ENCODE data around the gene NCSTN. TPM values are rescaled to one million over a fixed set of nuclear protein-coding genes. Genes with fewer than 3 reads are reported as not detected.

Gene NCSTN
- total and polyA plus RNA-seq, 10 of the 15 experiments (the other 5 are each of a cell fraction or from before 2014, with no cell fraction given) = 33.3 to 88.2 (median 60.4) TPM

DNA sequence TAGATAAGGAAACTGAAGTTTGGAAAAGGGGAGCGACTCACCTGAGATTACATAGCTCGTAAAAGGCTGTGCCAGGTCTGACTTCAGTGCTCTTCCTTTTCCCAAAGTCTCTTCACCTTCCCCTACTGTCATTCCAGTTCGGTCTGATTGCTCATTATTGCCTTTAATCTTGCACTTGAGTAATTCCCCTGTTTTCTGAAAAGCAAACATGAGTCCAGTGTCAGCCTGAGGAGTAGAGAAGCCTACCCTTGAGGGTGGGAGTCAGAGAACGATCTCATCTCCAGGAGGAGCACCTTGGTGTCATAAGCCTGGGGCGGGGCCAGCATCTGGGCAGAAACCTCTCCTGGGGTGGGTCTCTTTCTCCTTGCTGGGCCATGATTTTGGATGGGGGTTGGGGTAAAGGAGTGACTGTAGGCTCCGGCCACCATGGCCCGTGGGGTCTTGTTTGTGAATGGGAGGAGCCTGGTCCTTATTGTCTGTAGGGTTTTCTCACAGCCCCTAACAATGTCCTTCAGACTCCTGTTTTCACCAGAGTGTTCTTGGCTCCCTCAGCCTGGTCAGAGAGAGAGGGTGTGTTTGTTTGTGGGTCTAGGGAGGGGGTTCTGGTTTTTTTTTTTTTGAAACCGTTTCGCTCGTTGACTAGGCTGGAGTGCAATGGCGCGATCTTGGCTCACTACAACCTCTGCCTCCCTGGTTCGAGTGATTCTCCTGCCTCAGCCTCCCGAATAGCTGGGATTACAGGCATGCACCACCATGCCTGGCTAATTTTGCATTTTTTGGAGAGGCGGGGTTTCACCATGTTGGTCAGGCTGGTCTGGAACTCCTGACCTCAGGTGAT is 63.2 kb downstream of the NCSTN start:
- no peak overlapping the region for H3K4me3 ChIP-seq
- DNase-seq (ENCODE audit: low read depth, low spot score) (no peak), ATAC-seq (no peak), FAIRE-seq (no peak)
- ChIA-PET RAD21 (ENCODE audit: unreplicated experiment) (no interaction called here), POLR2A (no interaction called here), CTCF (no interaction called here), SMC1A (ENCODE audit: uncharacterized antibody, unreplicated experiment) (no interaction called here)
- TF ChIP-seq, protein P1, sequence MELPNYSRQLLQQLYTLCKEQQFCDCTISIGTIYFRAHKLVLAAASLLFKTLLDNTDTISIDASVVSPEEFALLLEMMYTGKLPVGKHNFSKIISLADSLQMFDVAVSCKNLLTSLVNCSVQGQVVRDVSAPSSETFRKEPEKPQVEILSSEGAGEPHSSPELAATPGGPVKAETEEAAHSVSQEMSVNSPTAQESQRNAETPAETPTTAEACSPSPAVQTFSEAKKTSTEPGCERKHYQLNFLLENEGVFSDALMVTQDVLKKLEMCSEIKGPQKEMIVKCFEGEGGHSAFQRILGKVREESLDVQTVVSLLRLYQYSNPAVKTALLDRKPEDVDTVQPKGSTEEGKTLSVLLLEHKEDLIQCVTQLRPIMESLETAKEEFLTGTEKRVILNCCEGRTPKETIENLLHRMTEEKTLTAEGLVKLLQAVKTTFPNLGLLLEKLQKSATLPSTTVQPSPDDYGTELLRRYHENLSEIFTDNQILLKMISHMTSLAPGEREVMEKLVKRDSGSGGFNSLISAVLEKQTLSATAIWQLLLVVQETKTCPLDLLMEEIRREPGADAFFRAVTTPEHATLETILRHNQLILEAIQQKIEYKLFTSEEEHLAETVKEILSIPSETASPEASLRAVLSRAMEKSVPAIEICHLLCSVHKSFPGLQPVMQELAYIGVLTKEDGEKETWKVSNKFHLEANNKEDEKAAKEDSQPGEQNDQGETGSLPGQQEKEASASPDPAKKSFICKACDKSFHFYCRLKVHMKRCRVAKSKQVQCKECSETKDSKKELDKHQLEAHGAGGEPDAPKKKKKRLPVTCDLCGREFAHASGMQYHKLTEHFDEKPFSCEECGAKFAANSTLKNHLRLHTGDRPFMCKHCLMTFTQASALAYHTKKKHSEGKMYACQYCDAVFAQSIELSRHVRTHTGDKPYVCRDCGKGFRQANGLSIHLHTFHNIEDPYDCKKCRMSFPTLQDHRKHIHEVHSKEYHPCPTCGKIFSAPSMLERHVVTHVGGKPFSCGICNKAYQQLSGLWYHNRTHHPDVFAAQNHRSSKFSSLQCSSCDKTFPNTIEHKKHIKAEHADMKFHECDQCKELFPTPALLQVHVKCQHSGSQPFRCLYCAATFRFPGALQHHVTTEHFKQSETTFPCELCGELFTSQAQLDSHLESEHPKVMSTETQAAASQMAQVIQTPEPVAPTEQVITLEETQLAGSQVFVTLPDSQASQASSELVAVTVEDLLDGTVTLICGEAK (IDR thresholded peaks at IDR 0.05; ENCODE audit: borderline replicate concordance) = no peak
- TF ChIP-seq EP300 (IDR thresholded peaks at IDR 0.05; ENCODE audit: borderline replicate concordance in 1 of 2, control insufficient read depth in 1 of 2, low read depth in 2 of 2, low read length in 2 of 2) (no peak), TCF3 (IDR thresholded peaks at IDR 0.05; ENCODE audit: borderline replicate concordance, insufficient read depth, low read depth, low read length) (no peak)
- H2AFZ ChIP-seq (ENCODE audit: control insufficient read depth, low read depth, low read length) = no peak overlapping the region
- no peaks in the 10 kb centered on the region for H3K9me3 ChIP-seq (replicated peaks; ENCODE audit: control insufficient read depth, insufficient read depth, low read length)
- H3K36me3 ChIP-seq (ENCODE audit: control insufficient read depth in 2 of 2, insufficient read depth in 2 of 2, low read length in 1 of 2) = no peaks in the 10 kb centered on the region
- intact Hi-C loops (cut with micrococcal nuclease; ENCODE audit: unreplicated experiment) (no loop called here), in situ Hi-C loops (cut with MboI) (loop anchor here (25.0 kb wide), 1 partner anchor 556 kb away; the partner anchor contains the start of gene ITLN2)
- 46% methylated on average over 15 of the region's 15 CpGs for WGBS (ENCODE audit: insufficient coverage, insufficient replicate concordance, low lambda C conversion rate, missing lambda C conversion rate)
- H3K9ac ChIP-seq (ENCODE audit: control insufficient read depth, insufficient read depth, low read length) = no peak overlapping the region
- no peaks in the 10 kb centered on the region for H3K79me2 ChIP-seq (ENCODE audit: control insufficient read depth, insufficient read depth, low read length)
- H3K27me3 ChIP-seq (replicated peaks in 1 of 2; ENCODE audit: control insufficient read depth in 2 of 2, insufficient read depth in 2 of 2, low read length in 1 of 2) = no peaks in the 10 kb centered on the region; a peak in 1 of 4 replicates
- no peaks in the 10 kb centered on the region for H3K4me1 ChIP-seq (ENCODE audit: control insufficient read depth, insufficient read depth, low read length)
- no peaks in the 10 kb centered on the region for H4K20me1 ChIP-seq (ENCODE audit: control insufficient read depth, insufficient read depth)
- BruUV-seq (replicated peaks) = no TSS peak
- no peak overlapping the region for H3K27ac ChIP-seq (ENCODE audit: control insufficient read depth, insufficient read depth)
- no peak overlapping the region for H3K4me2 ChIP-seq (ENCODE audit: control insufficient read depth, insufficient read depth)

Measured in GM12878 (cell line).